Esophagus muscularis mucosa (tissue), 4 donors: Measurements from ENCODE around the gene PRSS53. TPM values are rescaled to one million over a fixed set of nuclear protein-coding genes. Genes with fewer than 3 reads are reported as not detected.
A peak's percentile ranks its signal among the peaks of the same experiment; 100 is the strongest.

Source experiments
- DNase-seq: peaks from one replicate; pipeline ENCODE4 v3.0.0-alpha.2; 2017; ENCODE audit errors: extremely low spot score
- H3K27ac ChIP-seq, 4 donors: fragments of 200-600 bp; sonication (generic); replicated peaks in 1 of 4; 1 replicate in 3 of 4; 2 replicates in 1 of 4; pipeline ENCODE4 v1.5.1; 2016 to 2019; ENCODE audit warnings: mild to moderate bottlenecking in 1 of 4
- H3K27me3 ChIP-seq, 4 donors: fragments of 200-600 bp; sonication (generic); one replicate each; pipeline versions ENCODE4 v1.5.1 to v1.6.0; 2016 to 2019
- H3K36me3 ChIP-seq, 4 donors: fragments of 200-600 bp; sonication (generic); one replicate each; pipeline ENCODE4 v1.5.1; 2016 to 2019
- H3K4me1 ChIP-seq, 4 donors: fragments of 200-600 bp; sonication (generic); one replicate each; pipeline ENCODE4 v1.5.1; 2016 to 2019
- H3K4me3 ChIP-seq, 4 donors: fragments of 200-600 bp; sonication (generic); 1 replicate in 2 of 4; 2 replicates in 2 of 4; pipeline ENCODE4 v1.5.1; 2016 to 2019; ENCODE audit warnings: mild to moderate bottlenecking in 4 of 4, moderate library complexity in 1 of 4
- H3K9me3 ChIP-seq, 4 donors: fragments of 200-600 bp; sonication (generic); 1 replicate in 3 of 4; 2 replicates in 1 of 4; pipeline ENCODE4 v1.5.1; 2016 to 2019
- CTCF ChIP-seq, 3 experiments: fragments of 200-600 bp in 2 of 3; fragments of 450-650 bp in 1 of 3; sonication (generic) in 2 of 3; IDR thresholded peaks; one replicate each; pipeline ENCODE4 v1.5.1; 2017 to 2019; ENCODE audit warnings: antibody characterized with exemption in 3 of 3, mild to moderate bottlenecking in 2 of 3, moderate library complexity in 1 of 3
- EP300 ChIP-seq: sonication (generic); formaldehyde crosslinking; IDR thresholded peaks from one replicate; pipeline ENCODE4 v1.6.1; 2017; ENCODE audit warnings: antibody characterized with exemption
- POLR2A ChIP-seq: fragments of 450-650 bp; IDR thresholded peaks from one replicate; pipeline ENCODE4 v1.6.1; 2017; ENCODE audit warnings: antibody characterized with exemption, moderate library complexity, mild to moderate bottlenecking, low read depth
- POLR2AphosphoS5 ChIP-seq, 2 donors: sonication (generic); formaldehyde crosslinking; IDR thresholded peaks; one replicate each; pipeline ENCODE4 v1.6.1; 2017; ENCODE audit warnings: antibody characterized with exemption in 2 of 2
- WGBS: methylation state at CpG from one replicate; pipeline ENCODE4 v1.1.5; 2018; 5-methylcytosine and 5-hydroxymethylcytosine counted together
- intact Hi-C: fragments of 100-400 bp; cut with DNase I; formaldehyde crosslinking; loops from one replicate; pipeline ENCODE4 v1.15.1; 2023
- total RNA-seq, 4 donors: library from RNA; depleted of rRNA; stranded (reverse); fragments of >200 nt; gene quantifications; one replicate each; pipeline versions ENCODE4 v1.1.0 to v1.2.1, GENCODE V29; 2016

Gene PRSS53
- total RNA-seq, 4 donors from 2014 or later: 0.83 to 2.3 (median 1.2) TPM

GRCh38 chr16:31093132-31093703 is 4.5 kb upstream of the PRSS53 start:
- peaks cover 12 to 31% (median 23%) of the 10 kb centered on the region in 4 donors for H3K4me1 ChIP-seq
- no peaks in the 10 kb centered on the region for H3K27me3 ChIP-seq
- 40% methylated on average over 11 of the region's 17 CpGs for WGBS
- no peaks in the 10 kb centered on the region for H3K9me3 ChIP-seq
- intact Hi-C loops: no loop called here
- H3K27ac ChIP-seq: peak overlapping the region in 3 of 4 donors; percentile 87 to 94 (median 91)
- no peak for TF ChIP-seq POLR2A
- no peak for TF ChIP-seq EP300
- no peak for TF ChIP-seq POLR2AphosphoS5 (IDR thresholded peaks at IDR 0.05)
- TF ChIP-seq CTCF (IDR thresholded peaks at IDR 0.05): no peak
- no peak for DNase-seq
- peak overlapping the region; percentile 81 to 91 (median 84) for H3K4me3 ChIP-seq
- peaks cover 9 to 38% (median 34%) of the 10 kb centered on the region in 4 donors for H3K36me3 ChIP-seq

- peak overlapping the region in 1 of 4 donors; percentile 8 for H3K27ac ChIP-seq
- intact Hi-C loops: no loop called here
- no peak for TF ChIP-seq POLR2AphosphoS5 (IDR thresholded peaks at IDR 0.05)
- H3K36me3 ChIP-seq: peaks cover 9 to 47% (median 43%) of the 10 kb centered on the region in 4 donors
- 75% methylated on average over 1 of the region's 5 CpGs for WGBS
- peaks cover 12 to 31% (median 23%) of the 10 kb centered on the region in 4 donors for H3K4me1 ChIP-seq
- no peaks in the 10 kb centered on the region for H3K27me3 ChIP-seq
- no peaks in the 10 kb centered on the region for H3K9me3 ChIP-seq
- DNase-seq: no peak
- H3K4me3 ChIP-seq: no peak overlapping the region
These were observed 3.6 kb upstream of the PRSS53 start for GRCh38 chr16:31092330-31092729.

GRCh38 chr16:31090540-31090939 is 1.8 kb upstream of the PRSS53 start:
- no peaks in the 10 kb centered on the region for H3K9me3 ChIP-seq
- H3K4me1 ChIP-seq: peaks cover 12 to 29% (median 23%) of the 10 kb centered on the region in 4 donors
- TF ChIP-seq CTCF (IDR thresholded peaks at IDR 0.05): no peak
- TF ChIP-seq EP300: no peak
- TF ChIP-seq POLR2AphosphoS5 (IDR thresholded peaks at IDR 0.05): no peak
- TF ChIP-seq POLR2A: no peak
- H3K36me3 ChIP-seq: peaks cover 9 to 65% (median 61%) of the 10 kb centered on the region in 4 donors
- intact Hi-C loops: no loop called here
- 80% methylated on average over 2 of the region's 2 CpGs for WGBS
- no peak for DNase-seq
- H3K4me3 ChIP-seq: no peak overlapping the region
- no peak overlapping the region for H3K27ac ChIP-seq
- H3K27me3 ChIP-seq: no peaks in the 10 kb centered on the region

- Histone ChIP-seq H3K9me3 (no peaks in the 10 kb centered on the region), H3K36me3 (peaks cover 9 to 78% (median 74%) of the 10 kb centered on the region in 4 donors), H3K4me3 (no peak overlapping the region), H3K27me3 (no peaks in the 10 kb centered on the region), H3K27ac (no peak overlapping the region), H3K4me1 (peaks cover 12 to 20% (median 16%) of the 10 kb centered on the region in 4 donors)
- no peak for TF ChIP-seq CTCF (IDR thresholded peaks at IDR 0.05)
- TF ChIP-seq POLR2AphosphoS5 (IDR thresholded peaks at IDR 0.05): no peak
- no peak for TF ChIP-seq POLR2A
- TF ChIP-seq EP300: no peak
- no peak for DNase-seq
- WGBS: 94% methylated on average over 8 of the region's 8 CpGs
- intact Hi-C loops: no loop called here
These were observed 456 bp upstream of the PRSS53 start for GRCh38 chr16:31089199-31089598.

GRCh38 chr16:31087971-31088370 is 772 bp downstream of the PRSS53 start:
- H3K9me3 ChIP-seq: no peaks in the 10 kb centered on the region
- no peak overlapping the region for H3K27ac ChIP-seq
- peaks cover 2 to 10% (median 6%) of the 10 kb centered on the region in 4 donors for H3K4me1 ChIP-seq
- DNase-seq: no peak
- H3K36me3 ChIP-seq: peaks cover 9 to 90% (median 87%) of the 10 kb centered on the region in 4 donors
- intact Hi-C loops: no loop called here
- no peaks in the 10 kb centered on the region for H3K27me3 ChIP-seq
- no peak for TF ChIP-seq POLR2AphosphoS5 (IDR thresholded peaks at IDR 0.05)
- no peak for TF ChIP-seq POLR2A
- no peak for TF ChIP-seq CTCF (IDR thresholded peaks at IDR 0.05)
- no peak for TF ChIP-seq EP300
- WGBS: 83% methylated on average over 5 of the region's 5 CpGs
- H3K4me3 ChIP-seq: no peak overlapping the region
